ENCODE data around the gene NKIRAS1.

The NKIRAS1 gene

GRCh38 chr3:23959135-23959900 is 42.5 kb upstream of the NKIRAS1 start:
- TF ChIP-seq SUZ12 (IDR thresholded peaks at IDR 0.05; ENCODE audit: extremely low read depth, insufficient read depth, insufficient read length) (no peak), ZNF274 (IDR thresholded peaks at IDR 0.05; ENCODE audit: low read depth, low read length) (no peak), YY1 (IDR thresholded peaks at IDR 0.05; ENCODE audit: insufficient read depth, insufficient read length) (no peak)
- no peaks in the 10 kb centered on the region for H3K9me3 ChIP-seq (ENCODE audit: insufficient read depth, low read length)
- H3K36me3 ChIP-seq (ENCODE audit: insufficient read depth, insufficient read length, low read length), result peaks cover 13% of the 10 kb centered on the region
- H3K4me1 ChIP-seq (ENCODE audit: insufficient read depth, insufficient read length), result no peaks in the 10 kb centered on the region
- DNase-seq (ENCODE audit: low read depth, low spot score), result no peak
- no peaks in the 10 kb centered on the region for H3K27me3 ChIP-seq (ENCODE audit: insufficient read depth, insufficient read length)
- H3K4me3 ChIP-seq (ENCODE audit: insufficient read length, low read depth), result no peak overlapping the region
- H3K9ac ChIP-seq (ENCODE audit: insufficient read length, low read depth), result no peak overlapping the region

- no peaks in the 10 kb centered on the region for H3K9me3 ChIP-seq (ENCODE audit: insufficient read depth, low read length)
- no peaks in the 10 kb centered on the region for H3K27me3 ChIP-seq (ENCODE audit: insufficient read depth, insufficient read length)
These were observed 39.9 kb upstream of the NKIRAS1 start for GRCh38 chr3:23956701-23957100.

GRCh38 chr3:23954144-23954543 is 37.4 kb upstream of the NKIRAS1 start:
- Histone ChIP-seq H3K36me3 (ENCODE audit: insufficient read depth, insufficient read length, low read length) (no peaks in the 10 kb centered on the region), H3K4me1 (ENCODE audit: insufficient read depth, insufficient read length) (no peaks in the 10 kb centered on the region), H3K4me3 (ENCODE audit: insufficient read length, low read depth) (no peak overlapping the region), H3K27me3 (ENCODE audit: insufficient read depth, insufficient read length) (no peaks in the 10 kb centered on the region), H3K9me3 (ENCODE audit: insufficient read depth, low read length) (no peaks in the 10 kb centered on the region), H3K9ac (ENCODE audit: insufficient read length, low read depth) (no peak overlapping the region)
- no peak for TF ChIP-seq YY1 (IDR thresholded peaks at IDR 0.05; ENCODE audit: insufficient read depth, insufficient read length)
- TF ChIP-seq ZNF274 (IDR thresholded peaks at IDR 0.05; ENCODE audit: low read depth, low read length), result no peak
- no peak for TF ChIP-seq SUZ12 (IDR thresholded peaks at IDR 0.05; ENCODE audit: extremely low read depth, insufficient read depth, insufficient read length)
- no peak for DNase-seq (ENCODE audit: low read depth, low spot score)

More at GRCh38 chr3:23956701-23957100, 39.9 kb upstream of the NKIRAS1 start:
- Histone ChIP-seq H3K4me1 (ENCODE audit: insufficient read depth, insufficient read length) (no peaks in the 10 kb centered on the region), H3K36me3 (ENCODE audit: insufficient read depth, insufficient read length, low read length) (peaks cover 4% of the 10 kb centered on the region), H3K4me3 (ENCODE audit: insufficient read length, low read depth) (no peak overlapping the region), H3K9ac (ENCODE audit: insufficient read length, low read depth) (no peak overlapping the region)
- DNase-seq (ENCODE audit: low read depth, low spot score), result no peak
- TF ChIP-seq SUZ12 (IDR thresholded peaks at IDR 0.05; ENCODE audit: extremely low read depth, insufficient read depth, insufficient read length), result no peak
- no peak for TF ChIP-seq YY1 (IDR thresholded peaks at IDR 0.05; ENCODE audit: insufficient read depth, insufficient read length)
- no peak for TF ChIP-seq ZNF274 (IDR thresholded peaks at IDR 0.05; ENCODE audit: low read depth, low read length)

GRCh38 chr3:23953523-23953922 is 36.7 kb upstream of the NKIRAS1 start:
- H3K36me3 ChIP-seq (ENCODE audit: insufficient read depth, insufficient read length, low read length), result no peaks in the 10 kb centered on the region
- H3K9me3 ChIP-seq (ENCODE audit: insufficient read depth, low read length), result no peaks in the 10 kb centered on the region
- no peak for TF ChIP-seq SUZ12 (IDR thresholded peaks at IDR 0.05; ENCODE audit: extremely low read depth, insufficient read depth, insufficient read length)
- TF ChIP-seq YY1 (IDR thresholded peaks at IDR 0.05; ENCODE audit: insufficient read depth, insufficient read length), result no peak
- no peak for TF ChIP-seq ZNF274 (IDR thresholded peaks at IDR 0.05; ENCODE audit: low read depth, low read length)
- H3K27me3 ChIP-seq (ENCODE audit: insufficient read depth, insufficient read length), result no peaks in the 10 kb centered on the region
- no peak overlapping the region for H3K4me3 ChIP-seq (ENCODE audit: insufficient read length, low read depth)
- H3K9ac ChIP-seq (ENCODE audit: insufficient read length, low read depth), result no peak overlapping the region
- H3K4me1 ChIP-seq (ENCODE audit: insufficient read depth, insufficient read length), result no peaks in the 10 kb centered on the region
- no peak for DNase-seq (ENCODE audit: low read depth, low spot score)

- H3K36me3 ChIP-seq (ENCODE audit: insufficient read depth, insufficient read length, low read length), result no peaks in the 10 kb centered on the region
- H3K4me1 ChIP-seq (ENCODE audit: insufficient read depth, insufficient read length), result no peaks in the 10 kb centered on the region
- H3K9ac ChIP-seq (ENCODE audit: insufficient read length, low read depth), result no peak overlapping the region
- H3K4me3 ChIP-seq (ENCODE audit: insufficient read length, low read depth), result no peak overlapping the region
- DNase-seq (ENCODE audit: low read depth, low spot score), result no peak
- no peaks in the 10 kb centered on the region for H3K9me3 ChIP-seq (ENCODE audit: insufficient read depth, low read length)
- TF ChIP-seq YY1 (IDR thresholded peaks at IDR 0.05; ENCODE audit: insufficient read depth, insufficient read length) (no peak), SUZ12 (IDR thresholded peaks at IDR 0.05; ENCODE audit: extremely low read depth, insufficient read depth, insufficient read length) (no peak), ZNF274 (IDR thresholded peaks at IDR 0.05; ENCODE audit: low read depth, low read length) (no peak)
- no peaks in the 10 kb centered on the region for H3K27me3 ChIP-seq (ENCODE audit: insufficient read depth, insufficient read length)
These were observed 35.9 kb upstream of the NKIRAS1 start for GRCh38 chr3:23952646-23953045.

- no peaks in the 10 kb centered on the region for H3K4me1 ChIP-seq (ENCODE audit: insufficient read depth, insufficient read length)
- H3K9me3 ChIP-seq (ENCODE audit: insufficient read depth, low read length), result no peaks in the 10 kb centered on the region
- DNase-seq (ENCODE audit: low read depth, low spot score), result no peak
- TF ChIP-seq ZNF274 (IDR thresholded peaks at IDR 0.05; ENCODE audit: low read depth, low read length), result no peak
- no peak for TF ChIP-seq SUZ12 (IDR thresholded peaks at IDR 0.05; ENCODE audit: extremely low read depth, insufficient read depth, insufficient read length)
- no peak for TF ChIP-seq YY1 (IDR thresholded peaks at IDR 0.05; ENCODE audit: insufficient read depth, insufficient read length)
- no peaks in the 10 kb centered on the region for H3K36me3 ChIP-seq (ENCODE audit: insufficient read depth, insufficient read length, low read length)
- no peaks in the 10 kb centered on the region for H3K27me3 ChIP-seq (ENCODE audit: insufficient read depth, insufficient read length)
- H3K9ac ChIP-seq (ENCODE audit: insufficient read length, low read depth), result no peak overlapping the region
- H3K4me3 ChIP-seq (ENCODE audit: insufficient read length, low read depth), result no peak overlapping the region
These were observed 33.5 kb upstream of the NKIRAS1 start for GRCh38 chr3:23950293-23950692.

- H3K9ac ChIP-seq (ENCODE audit: insufficient read length, low read depth), result no peak overlapping the region
- no peaks in the 10 kb centered on the region for H3K9me3 ChIP-seq (ENCODE audit: insufficient read depth, low read length)
- TF ChIP-seq SUZ12 (IDR thresholded peaks at IDR 0.05; ENCODE audit: extremely low read depth, insufficient read depth, insufficient read length) (no peak), YY1 (IDR thresholded peaks at IDR 0.05; ENCODE audit: insufficient read depth, insufficient read length) (no peak), ZNF274 (IDR thresholded peaks at IDR 0.05; ENCODE audit: low read depth, low read length) (no peak)
- no peaks in the 10 kb centered on the region for H3K27me3 ChIP-seq (ENCODE audit: insufficient read depth, insufficient read length)
- H3K4me1 ChIP-seq (ENCODE audit: insufficient read depth, insufficient read length), result no peaks in the 10 kb centered on the region
- no peak overlapping the region for H3K4me3 ChIP-seq (ENCODE audit: insufficient read length, low read depth)
- H3K36me3 ChIP-seq (ENCODE audit: insufficient read depth, insufficient read length, low read length), result no peaks in the 10 kb centered on the region
- no peak for DNase-seq (ENCODE audit: low read depth, low spot score)
These were observed 33.0 kb upstream of the NKIRAS1 start for GRCh38 chr3:23949784-23950183.
